A673 (cell line): Measurements from ENCODE around the gene ZNF611. TPM values are rescaled to one million over a fixed set of nuclear protein-coding genes. Genes with fewer than 3 reads are reported as not detected.
A peak's percentile ranks its signal among the peaks of the same experiment; 100 is the strongest.
"Not testable (repeated sequence)": the region's sequence is repeated elsewhere in the genome, so short reads cannot be mapped to it uniquely, and the experiment has no call there.

ENCODE experiments used
- BruUV-seq: library from RNA; stranded (reverse); fragments of 400-500 nt; replicated peaks from 2 replicates; lab custom pipeline; 2021; lab: Mats Ljungman, UMichigan
- CTCF ChIA-PET: fragments of 300-600 bp; sonication (Branson Sonifier 250); formaldehyde crosslinking; loops from one replicate; lab custom pipeline; 2022; ENCODE audit warnings: antibody characterized with exemption; lab: Charles Lee
- POLR2A ChIA-PET: fragments of 300-600 bp; sonication (Branson Sonifier 250); formaldehyde crosslinking; loops from one replicate; lab custom pipeline; 2022; ENCODE audit warnings: antibody characterized with exemption; ENCODE audit not compliant: low non-redundant PET; lab: Charles Lee
- DNase-seq: peaks from one replicate; pipeline ENCODE4 v3.0.0-alpha.2; 2015; ENCODE audit warnings: low spot score
- H3K27ac ChIP-seq: fragments of 200-600 bp; sonication (generic); 2 replicates; pipeline ENCODE4 v1.5.1; 2016; ENCODE audit warnings: mixed run types, low read depth, mild to moderate bottlenecking, mixed read lengths, antibody characterized with exemption, low read length; ENCODE audit not compliant: poor library complexity, severe bottlenecking
- H3K27me3 ChIP-seq: fragments of 200-600 bp; sonication (generic); replicated peaks from 2 replicates; pipeline ENCODE4 v1.6.1; 2017; ENCODE audit warnings: mixed run types, low read depth, mild to moderate bottlenecking, mixed read lengths, antibody characterized with exemption, low read length; ENCODE audit not compliant: insufficient read depth, poor library complexity
- H3K36me3 ChIP-seq: fragments of 200-600 bp; sonication (generic); 2 replicates; pipeline ENCODE4 v1.6.1; 2016; ENCODE audit warnings: mixed run types, mild to moderate bottlenecking, mixed read lengths, antibody characterized with exemption, low read length; ENCODE audit not compliant: insufficient read depth, poor library complexity, severe bottlenecking
- H3K4me1 ChIP-seq: fragments of 200-600 bp; sonication (generic); 2 replicates; pipeline ENCODE4 v1.6.1; 2017; ENCODE audit warnings: mixed run types, mild to moderate bottlenecking, mixed read lengths, antibody characterized with exemption, low read length; ENCODE audit not compliant: insufficient read depth, poor library complexity, severe bottlenecking
- H3K4me3 ChIP-seq: fragments of 200-600 bp; sonication (generic); 2 replicates; pipeline ENCODE4 v1.5.1; 2016; ENCODE audit warnings: low read depth, mixed run types, mild to moderate bottlenecking, mixed read lengths, low read length; ENCODE audit not compliant: poor library complexity, severe bottlenecking
- H3K9me3 ChIP-seq: fragments of 200-600 bp; sonication (generic); 2 replicates; pipeline ENCODE4 v1.6.1; 2016; ENCODE audit warnings: mixed run types, low read depth, mild to moderate bottlenecking, mixed read lengths, antibody characterized with exemption, low read length; ENCODE audit not compliant: poor library complexity, severe bottlenecking
- CTCF ChIP-seq: fragments of 300-800, 200-600 bp; sonication (generic); conservative IDR thresholded peaks from 2 replicates; pipeline ENCODE4 v1.5.1; 2017; ENCODE audit warnings: low read depth, mild to moderate bottlenecking, antibody characterized with exemption, low read length, moderate library complexity, mixed read lengths
- EZH2 ChIP-seq: fragments of 200-600 bp; sonication (generic); IDR thresholded peaks from 2 replicates; pipeline ENCODE4 v1.6.1; 2017; ENCODE audit warnings: borderline replicate concordance, low read depth, mild to moderate bottlenecking, mixed read lengths, antibody characterized with exemption, low read length; ENCODE audit not compliant: poor library complexity, severe bottlenecking
- intact Hi-C: fragments of 100-400 bp; cut with micrococcal nuclease; formaldehyde crosslinking; loops from one replicate; pipeline ENCODE4 v1.10.0; 2022; ENCODE audit not compliant: unreplicated experiment
- total RNA-seq: library from RNA; stranded (reverse); gene quantifications from 2 replicates; pipeline ENCODE4 v1.2.3, GENCODE V29; 2021

ZNF611 gene
- total RNA-seq, 1 experiment from 2014 or later: 21.7 TPM

GRCh38 chr19:52689843-52690368 lies 44.9 kb downstream of the ZNF611 start:
- Histone ChIP-seq H3K27ac (peak overlapping the region; percentile 67), H3K36me3 (no peaks in the 10 kb centered on the region), H3K9me3 (no peaks in the 10 kb centered on the region), H3K27me3 (no peaks in the 10 kb centered on the region), H3K4me3 (peak overlapping the region; percentile 67), H3K4me1 (no peaks in the 10 kb centered on the region)
- no peak for DNase-seq
- no peak for TF ChIP-seq CTCF
- no peak for TF ChIP-seq EZH2
- ChIA-PET POLR2A (no interaction called here), CTCF (no interaction called here)
- TSS peak; percentile 62 for BruUV-seq
- intact Hi-C loops: no loop called here

DNA sequence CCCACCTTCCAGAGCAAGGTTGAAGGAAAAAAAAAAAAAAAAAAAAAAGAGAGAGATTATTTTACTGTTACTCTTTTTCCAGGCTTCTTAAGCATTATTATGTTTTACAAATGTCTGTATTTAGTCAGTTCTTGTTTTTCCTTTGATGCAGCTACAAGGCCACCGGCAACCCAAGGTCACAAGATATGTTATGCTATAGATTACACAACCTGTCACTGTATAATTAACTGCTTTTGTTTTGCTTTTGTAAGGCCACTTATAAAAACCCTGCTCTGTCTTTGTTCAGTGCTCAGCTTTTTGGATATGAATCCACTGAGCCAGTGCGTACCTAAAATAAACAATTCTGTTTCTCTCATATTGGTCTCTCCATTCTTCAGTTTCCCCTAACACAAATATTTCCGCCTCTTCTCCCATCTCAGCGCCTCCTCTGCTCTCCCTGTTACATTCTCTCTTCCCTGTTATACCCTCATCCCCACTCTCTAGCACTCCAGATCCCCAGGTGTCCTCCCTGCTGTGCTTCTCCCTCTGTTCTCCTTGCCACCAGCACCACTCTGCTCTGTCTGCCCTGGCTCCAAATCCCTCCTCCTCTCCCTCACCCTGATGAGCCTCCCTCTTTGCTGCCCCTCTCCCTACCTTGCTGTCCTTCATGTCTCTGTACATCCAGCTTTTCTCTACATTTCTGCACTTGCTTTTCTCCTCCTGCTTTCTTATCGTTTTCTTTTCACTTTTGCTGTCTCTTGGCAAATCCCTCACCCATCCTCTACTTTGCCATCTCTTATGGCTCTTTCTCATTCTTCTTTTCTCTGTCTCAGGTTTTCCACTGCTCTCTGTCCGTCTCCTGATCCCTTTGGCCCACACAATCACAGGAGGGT lies 45.7 kb downstream of the ZNF611 start:
- BruUV-seq, H3K9me3 ChIP-seq, DNase-seq, H3K36me3 ChIP-seq, POLR2A ChIA-PET, H3K4me1 ChIP-seq, intact Hi-C loops, CTCF ChIA-PET, H3K27me3 ChIP-seq: not testable (repeated sequence)
- H3K4me3 ChIP-seq: peak overlapping the region; percentile 67
- H3K27ac ChIP-seq: peak overlapping the region; percentile 67

DNA sequence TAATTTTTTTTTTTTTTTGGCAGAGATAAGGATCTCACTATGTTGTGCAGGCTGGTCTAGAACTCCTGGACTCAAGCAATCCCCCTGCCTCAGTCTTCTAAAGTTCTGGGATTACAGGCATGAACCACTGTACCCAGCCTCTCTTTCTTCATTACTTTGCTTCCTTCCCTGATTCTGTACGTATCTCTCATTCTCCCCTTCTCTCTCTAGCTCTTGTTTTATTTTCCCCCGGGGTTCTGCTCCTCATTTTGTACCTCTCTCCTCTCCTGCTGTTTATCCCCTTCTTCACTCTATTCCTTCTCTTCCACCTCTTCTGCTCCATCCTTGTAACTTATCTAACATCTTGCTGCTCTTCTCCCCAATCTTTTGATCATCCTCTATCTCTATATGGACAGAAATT lies 46.5 kb downstream of the ZNF611 start:
- no TSS peak for BruUV-seq
- intact Hi-C loops: no loop called here
- H3K9me3 ChIP-seq: no peaks in the 10 kb centered on the region
- ChIA-PET CTCF (no interaction called here), POLR2A (no interaction called here)
- TF ChIP-seq EZH2 (no peak), CTCF (no peak)
- no peak for DNase-seq
- no peak overlapping the region for H3K27ac ChIP-seq
- H3K27me3 ChIP-seq: no peaks in the 10 kb centered on the region
- no peaks in the 10 kb centered on the region for H3K4me1 ChIP-seq
- no peak overlapping the region for H3K4me3 ChIP-seq
- no peaks in the 10 kb centered on the region for H3K36me3 ChIP-seq

GRCh38 chr19:52687684-52688083 lies 47.2 kb downstream of the ZNF611 start:
- H3K4me1 ChIP-seq: no peaks in the 10 kb centered on the region
- BruUV-seq: no TSS peak
- ChIA-PET POLR2A (no interaction called here), CTCF (no interaction called here)
- TF ChIP-seq CTCF (no peak), EZH2 (no peak)
- no peak for DNase-seq
- H3K36me3 ChIP-seq: no peaks in the 10 kb centered on the region
- intact Hi-C loops: no loop called here
- H3K9me3 ChIP-seq: no peaks in the 10 kb centered on the region
- no peak overlapping the region for H3K4me3 ChIP-seq
- no peak overlapping the region for H3K27ac ChIP-seq
- H3K27me3 ChIP-seq: no peaks in the 10 kb centered on the region
